AG10803 (cell line): Measurements from ENCODE around the gene KIF26A.

ENCODE experiments used
- DNase-seq: peaks from one replicate; pipeline ENCODE4 v3.0.0; 2010; ENCODE audit warnings: low read depth
- H3K4me3 ChIP-seq: 2 replicates; pipeline ENCODE4 v1.5.1; 2011; ENCODE audit warnings: mild to moderate bottlenecking, low read length, control low read depth
- CTCF ChIP-seq: conservative IDR thresholded peaks from 2 replicates; pipeline ENCODE4 v1.5.1; 2011; ENCODE audit warnings: mild to moderate bottlenecking, low read length, control low read depth, inconsistent platforms

The KIF26A gene

DNA sequence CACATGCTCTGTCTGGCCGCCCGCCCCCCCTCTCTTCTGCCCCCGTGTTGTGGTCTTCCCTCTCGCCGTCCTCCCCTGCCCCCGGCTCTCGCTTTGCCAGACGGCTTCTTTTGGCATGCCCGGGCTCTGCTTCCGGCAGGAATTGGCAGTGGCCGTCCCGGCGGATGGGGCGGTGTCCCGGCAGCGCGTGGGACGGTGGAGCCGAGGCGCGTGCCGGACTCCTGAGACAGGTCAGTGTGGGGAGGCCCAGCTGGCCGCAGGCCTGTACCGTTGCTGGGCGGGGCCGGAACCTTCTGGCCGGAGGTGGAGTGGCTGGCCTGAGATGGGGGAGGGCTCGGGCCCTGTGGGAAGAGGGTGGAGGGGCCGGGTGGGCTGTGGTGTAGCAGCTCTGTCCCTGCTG is 17.1 kb downstream of the KIF26A start:
- H3K4me3 ChIP-seq: no peak overlapping the region
- TF ChIP-seq CTCF: no peak
- no peak for DNase-seq

DNA sequence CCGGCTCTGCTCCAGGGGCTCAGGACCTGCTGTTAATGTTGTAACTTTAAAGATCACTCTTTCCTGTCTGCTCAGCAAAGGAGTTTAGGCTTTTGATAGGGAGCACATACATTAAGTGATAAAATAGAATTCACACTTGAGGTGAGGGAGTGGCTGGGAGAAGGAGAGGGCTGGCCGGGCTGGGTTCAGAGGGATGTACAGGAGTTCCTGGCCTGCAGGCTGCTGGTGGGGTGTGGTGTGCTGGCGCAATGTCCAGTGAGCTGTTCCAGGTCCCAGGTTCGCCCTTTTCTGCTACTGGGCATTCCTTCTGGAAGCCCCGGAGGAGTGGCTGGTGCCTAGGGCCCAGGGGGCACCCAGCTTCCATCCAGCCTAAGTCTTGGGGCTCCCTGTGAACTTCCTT is 17.8 kb downstream of the KIF26A start:
- H3K4me3 ChIP-seq: no peak overlapping the region
- DNase-seq: no peak
- TF ChIP-seq CTCF: no peak

GRCh38 chr14:104157016-104157928 is 18.9 kb downstream of the KIF26A start:
- H3K4me3 ChIP-seq: no peak overlapping the region
- TF ChIP-seq CTCF: no peak
- DNase-seq: no peak

GRCh38 chr14:104158827-104159798 is 20.7 kb downstream of the KIF26A start:
- no peak overlapping the region for H3K4me3 ChIP-seq
- no peak for DNase-seq
- TF ChIP-seq CTCF: no peak

DNA sequence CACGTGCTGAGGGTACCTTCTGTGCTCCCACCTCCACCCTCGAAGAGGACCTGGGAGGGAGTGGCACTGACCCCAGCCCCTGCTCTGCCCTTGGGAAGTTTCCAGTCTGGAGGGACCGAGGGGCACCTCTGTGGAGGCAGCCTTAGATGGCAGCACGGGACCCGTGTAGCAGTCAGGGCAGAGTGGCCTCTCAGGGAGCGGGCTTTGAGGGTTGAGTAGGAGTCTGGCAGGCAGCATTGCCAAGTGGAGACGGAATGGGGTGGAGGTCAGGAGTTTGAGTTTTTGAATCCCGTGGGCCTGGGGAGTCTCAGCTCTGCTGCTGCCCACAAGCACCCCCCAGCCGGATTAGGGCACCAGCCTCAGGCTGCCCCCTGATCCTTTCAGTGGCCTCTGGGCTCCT is 21.6 kb downstream of the KIF26A start:
- no peak for TF ChIP-seq CTCF
- H3K4me3 ChIP-seq: no peak overlapping the region
- no peak for DNase-seq

DNA sequence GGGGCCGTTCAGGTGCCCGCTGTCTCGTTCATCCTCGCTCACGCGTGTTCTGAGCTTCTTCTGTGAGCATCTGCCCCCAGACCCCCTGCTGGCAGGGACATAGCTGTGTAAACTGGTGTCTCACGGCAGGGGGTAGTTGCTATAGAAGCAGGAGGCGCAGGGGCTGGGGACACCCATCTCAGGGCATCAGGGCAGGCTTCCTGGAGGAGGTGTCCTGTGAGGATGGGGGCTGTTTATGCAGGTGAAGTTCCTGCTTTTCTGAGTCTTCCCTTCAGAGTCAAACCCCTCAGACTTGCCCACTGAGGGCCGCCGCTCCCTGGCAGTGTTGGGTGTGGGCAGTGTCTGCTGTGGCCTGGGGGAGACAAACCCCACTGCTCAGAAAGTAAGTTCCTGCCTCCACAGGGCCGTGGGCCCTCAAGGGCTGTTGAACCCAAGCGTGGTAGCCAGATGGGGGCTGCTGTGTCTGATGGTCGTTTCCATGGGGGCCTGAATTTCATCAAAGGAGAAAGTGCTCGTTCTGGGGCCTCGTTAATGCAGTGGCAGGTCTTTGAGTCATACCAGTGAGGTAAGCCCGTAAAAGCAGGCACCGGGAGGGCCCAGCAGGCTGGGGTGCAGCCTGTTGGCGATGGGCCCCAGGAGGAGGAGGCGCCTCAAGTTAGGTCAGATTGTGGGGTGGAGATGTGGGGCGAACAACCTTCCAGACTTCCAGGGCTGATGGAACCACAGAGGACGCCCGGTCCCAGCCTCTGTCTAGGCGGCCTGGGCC is 23.4 kb downstream of the KIF26A start:
- TF ChIP-seq CTCF: no peak
- no peak overlapping the region for H3K4me3 ChIP-seq
- no peak for DNase-seq
